Measurements from ENCODE around the gene FITM1.

Gene FITM1

DNA sequence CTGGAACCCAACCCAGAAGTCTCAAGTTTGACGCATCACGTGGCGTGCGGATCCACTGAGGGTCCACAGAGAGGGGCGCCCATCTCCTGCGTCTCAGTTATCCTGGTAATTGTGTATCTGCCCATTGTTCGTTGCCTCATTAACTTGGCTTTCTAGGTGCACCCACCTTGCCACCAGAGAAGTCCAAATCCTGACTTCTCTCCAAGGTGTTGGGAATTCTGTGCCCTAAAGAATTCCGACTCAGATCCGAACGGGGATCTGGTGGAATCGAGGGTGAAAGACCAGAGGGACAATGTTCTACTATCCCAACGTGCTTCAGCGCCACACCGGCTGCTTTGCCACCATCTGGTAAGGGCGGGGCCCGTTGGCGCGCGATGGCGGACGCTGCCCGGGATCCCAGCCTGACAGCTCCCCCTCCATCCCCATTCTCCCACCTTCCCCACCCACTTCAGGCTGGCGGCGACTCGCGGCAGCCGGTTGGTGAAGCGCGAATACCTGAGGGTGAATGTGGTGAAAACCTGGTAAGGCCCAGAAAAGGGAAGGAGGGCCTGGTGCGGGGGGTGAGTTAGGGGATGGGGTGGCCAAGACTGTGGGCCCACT, 41.9 kb downstream of the FITM1 start:
- Histone ChIP-seq H3K4me2 (ENCODE audit: low read depth, low read length) (no peak overlapping the region), H3K9me2 (replicated peaks; ENCODE audit: insufficient read depth, low read length) (no peaks in the 10 kb centered on the region), H3K4me3 (ENCODE audit: low read length) (no peak overlapping the region), H2AFZ (ENCODE audit: low read length) (no peak overlapping the region), H3K4me1 (ENCODE audit: low read length) (no peaks in the 10 kb centered on the region), H3F3A (ENCODE audit: insufficient read depth, low read length) (no peaks in the 10 kb centered on the region), H3K27ac (ENCODE audit: low read length) (no peak overlapping the region), H4K20me1 (ENCODE audit: insufficient read depth, low read length) (no peaks in the 10 kb centered on the region), H3K79me2 (ENCODE audit: low read length) (no peaks in the 10 kb centered on the region), H3K36me3 (replicated peaks; ENCODE audit: insufficient read depth, low read length) (no peaks in the 10 kb centered on the region), H3K9me3 (replicated peaks; ENCODE audit: insufficient read depth, low read length) (no peaks in the 10 kb centered on the region), H3K9ac (ENCODE audit: low read length) (no peak overlapping the region), H3K27me3 (replicated peaks; ENCODE audit: insufficient read depth, low read length) (no peaks in the 10 kb centered on the region)
- DNase-seq, result no peak
- TF ChIP-seq EZH2phosphoT487 (IDR thresholded peaks at IDR 0.05; ENCODE audit: low read length) (no peak), EZH2 (optimal IDR thresholded peaks at IDR 0.05; ENCODE audit: low read depth, low read length) (no peak)

DNA sequence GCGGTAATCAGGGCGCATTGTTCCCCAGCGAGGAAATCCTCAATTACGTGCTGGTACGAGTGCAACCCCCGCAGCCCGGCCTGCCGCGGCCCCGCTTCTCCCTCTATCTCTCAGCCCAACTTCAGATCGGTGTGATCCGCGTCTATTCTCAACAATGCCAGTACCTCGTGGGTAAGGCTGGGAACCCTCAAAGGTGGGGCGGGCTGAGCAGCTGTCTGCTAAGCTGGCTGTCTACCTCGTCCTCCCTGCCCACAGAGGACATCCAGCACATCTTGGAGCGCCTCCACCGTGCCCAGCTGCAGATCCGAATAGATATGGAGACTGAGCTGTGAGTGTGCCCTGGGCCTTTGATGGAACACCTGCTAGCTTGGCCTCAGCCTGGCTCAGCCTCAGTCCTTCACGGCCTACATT, 42.4 kb downstream of the FITM1 start:
- no peaks in the 10 kb centered on the region for H3K4me1 ChIP-seq (ENCODE audit: low read length)
- DNase-seq, result no peak
- H2AFZ ChIP-seq (ENCODE audit: low read length), result no peak overlapping the region
- H3K9ac ChIP-seq (ENCODE audit: low read length), result no peak overlapping the region
- H4K20me1 ChIP-seq (ENCODE audit: insufficient read depth, low read length), result no peaks in the 10 kb centered on the region
- H3K27ac ChIP-seq (ENCODE audit: low read length), result no peak overlapping the region
- H3K79me2 ChIP-seq (ENCODE audit: low read length), result no peaks in the 10 kb centered on the region
- H3K36me3 ChIP-seq (replicated peaks; ENCODE audit: insufficient read depth, low read length), result no peaks in the 10 kb centered on the region
- no peak overlapping the region for H3K4me3 ChIP-seq (ENCODE audit: low read length)
- TF ChIP-seq EZH2 (optimal IDR thresholded peaks at IDR 0.05; ENCODE audit: low read depth, low read length) (no peak), EZH2phosphoT487 (IDR thresholded peaks at IDR 0.05; ENCODE audit: low read length) (no peak)
- TF ChIP-seq, protein P1, sequence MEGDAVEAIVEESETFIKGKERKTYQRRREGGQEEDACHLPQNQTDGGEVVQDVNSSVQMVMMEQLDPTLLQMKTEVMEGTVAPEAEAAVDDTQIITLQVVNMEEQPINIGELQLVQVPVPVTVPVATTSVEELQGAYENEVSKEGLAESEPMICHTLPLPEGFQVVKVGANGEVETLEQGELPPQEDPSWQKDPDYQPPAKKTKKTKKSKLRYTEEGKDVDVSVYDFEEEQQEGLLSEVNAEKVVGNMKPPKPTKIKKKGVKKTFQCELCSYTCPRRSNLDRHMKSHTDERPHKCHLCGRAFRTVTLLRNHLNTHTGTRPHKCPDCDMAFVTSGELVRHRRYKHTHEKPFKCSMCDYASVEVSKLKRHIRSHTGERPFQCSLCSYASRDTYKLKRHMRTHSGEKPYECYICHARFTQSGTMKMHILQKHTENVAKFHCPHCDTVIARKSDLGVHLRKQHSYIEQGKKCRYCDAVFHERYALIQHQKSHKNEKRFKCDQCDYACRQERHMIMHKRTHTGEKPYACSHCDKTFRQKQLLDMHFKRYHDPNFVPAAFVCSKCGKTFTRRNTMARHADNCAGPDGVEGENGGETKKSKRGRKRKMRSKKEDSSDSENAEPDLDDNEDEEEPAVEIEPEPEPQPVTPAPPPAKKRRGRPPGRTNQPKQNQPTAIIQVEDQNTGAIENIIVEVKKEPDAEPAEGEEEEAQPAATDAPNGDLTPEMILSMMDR (IDR thresholded peaks at IDR 0.05; ENCODE audit: low read length), result no peak
- H3F3A ChIP-seq (ENCODE audit: insufficient read depth, low read length), result no peaks in the 10 kb centered on the region
- no peaks in the 10 kb centered on the region for H3K27me3 ChIP-seq (replicated peaks; ENCODE audit: insufficient read depth, low read length)
- no peaks in the 10 kb centered on the region for H3K9me2 ChIP-seq (replicated peaks; ENCODE audit: insufficient read depth, low read length)
- no peak overlapping the region for H3K4me2 ChIP-seq (ENCODE audit: low read depth, low read length)
- H3K9me3 ChIP-seq (replicated peaks; ENCODE audit: insufficient read depth, low read length), result no peaks in the 10 kb centered on the region

DNA sequence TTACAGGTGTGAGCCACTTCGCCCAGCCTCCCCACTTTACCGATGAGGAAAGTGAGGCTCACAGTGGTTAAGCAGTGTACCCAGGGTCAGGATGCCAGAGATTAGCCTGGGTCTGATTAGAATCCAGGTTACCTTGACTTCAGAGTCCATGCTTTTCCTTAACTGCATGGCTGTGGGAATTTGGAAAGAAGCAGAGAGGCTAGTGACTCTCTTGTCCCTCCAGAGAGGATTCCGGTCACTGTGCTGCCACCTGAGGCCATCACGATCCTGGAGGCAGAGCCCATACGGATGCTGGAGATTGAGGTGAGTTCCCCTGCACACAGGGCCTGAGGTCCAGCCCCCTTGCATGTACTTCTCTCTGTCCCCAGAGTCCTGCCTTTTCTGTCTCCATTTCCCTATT, 46.1 kb downstream of the FITM1 start:
- H3K27me3 ChIP-seq (replicated peaks; ENCODE audit: insufficient read depth, low read length), result no peaks in the 10 kb centered on the region
- no peaks in the 10 kb centered on the region for H3K9me2 ChIP-seq (replicated peaks; ENCODE audit: insufficient read depth, low read length)
- DNase-seq, result no peak
- H3K4me1 ChIP-seq (ENCODE audit: low read length), result no peaks in the 10 kb centered on the region
- no peak overlapping the region for H3K4me2 ChIP-seq (ENCODE audit: low read depth, low read length)
- H3F3A ChIP-seq (ENCODE audit: insufficient read depth, low read length), result no peaks in the 10 kb centered on the region
- no peaks in the 10 kb centered on the region for H3K9me3 ChIP-seq (replicated peaks; ENCODE audit: insufficient read depth, low read length)
- no peak overlapping the region for H3K9ac ChIP-seq (ENCODE audit: low read length)
- no peak for TF ChIP-seq EZH2 (optimal IDR thresholded peaks at IDR 0.05; ENCODE audit: low read depth, low read length)
- TF ChIP-seq, protein P1 (IDR thresholded peaks at IDR 0.05; ENCODE audit: low read length), result no peak
- no peak overlapping the region for H3K4me3 ChIP-seq (ENCODE audit: low read length)
- no peaks in the 10 kb centered on the region for H3K79me2 ChIP-seq (ENCODE audit: low read length)
- no peak overlapping the region for H2AFZ ChIP-seq (ENCODE audit: low read length)
- no peaks in the 10 kb centered on the region for H3K36me3 ChIP-seq (replicated peaks; ENCODE audit: insufficient read depth, low read length)
- H3K27ac ChIP-seq (ENCODE audit: low read length), result no peak overlapping the region
- H4K20me1 ChIP-seq (ENCODE audit: insufficient read depth, low read length), result no peaks in the 10 kb centered on the region

DNA sequence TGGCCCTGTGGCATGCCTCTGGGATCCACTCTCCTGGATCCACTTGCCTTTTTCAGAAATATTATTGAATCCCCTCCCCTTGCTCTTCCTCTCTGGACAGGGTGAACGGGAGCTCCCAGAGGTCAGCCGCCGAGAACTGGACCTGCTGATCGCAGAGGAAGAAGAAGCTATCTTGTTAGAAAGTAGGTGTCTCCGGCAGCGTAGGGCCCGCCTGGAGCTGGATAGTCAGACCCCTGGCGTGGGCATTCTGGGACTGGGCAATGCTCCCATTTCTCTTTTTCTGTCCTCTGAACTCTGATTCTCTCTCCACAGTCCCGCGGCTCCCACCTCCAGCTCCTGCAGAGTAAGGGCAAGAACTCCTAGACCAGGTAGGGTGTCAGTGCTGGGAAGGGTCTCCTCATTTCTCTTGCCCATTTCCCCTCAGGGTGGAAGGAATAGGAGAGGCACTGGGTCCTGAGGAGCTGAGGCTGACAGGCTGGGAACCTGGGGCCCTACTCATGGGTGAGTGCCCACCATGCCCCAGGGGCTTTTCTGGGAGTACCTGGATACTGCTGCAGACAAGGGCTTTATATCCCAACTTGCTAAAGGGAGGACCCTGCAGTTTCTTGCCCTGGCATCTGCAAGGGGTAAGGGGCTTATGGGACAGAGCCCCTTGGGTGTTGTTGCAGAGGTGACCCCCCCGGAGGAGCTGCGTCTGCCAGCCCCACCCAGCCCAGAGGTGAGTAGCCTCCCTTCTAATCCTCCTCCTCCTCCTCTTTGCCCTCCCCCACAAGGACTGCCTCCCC, 46.8 kb downstream of the FITM1 start:
- Histone ChIP-seq H3K4me2 (ENCODE audit: low read depth, low read length) (no peak overlapping the region), H4K20me1 (ENCODE audit: insufficient read depth, low read length) (no peaks in the 10 kb centered on the region), H3K4me1 (ENCODE audit: low read length) (no peaks in the 10 kb centered on the region), H3K36me3 (replicated peaks; ENCODE audit: insufficient read depth, low read length) (no peaks in the 10 kb centered on the region), H3K27ac (ENCODE audit: low read length) (no peak overlapping the region), H3K9me2 (replicated peaks; ENCODE audit: insufficient read depth, low read length) (no peaks in the 10 kb centered on the region), H3K4me3 (ENCODE audit: low read length) (no peak overlapping the region), H3K79me2 (ENCODE audit: low read length) (no peaks in the 10 kb centered on the region), H3F3A (ENCODE audit: insufficient read depth, low read length) (no peaks in the 10 kb centered on the region), H3K9ac (ENCODE audit: low read length) (no peak overlapping the region), H2AFZ (ENCODE audit: low read length) (no peak overlapping the region), H3K27me3 (replicated peaks; ENCODE audit: insufficient read depth, low read length) (no peaks in the 10 kb centered on the region), H3K9me3 (replicated peaks; ENCODE audit: insufficient read depth, low read length) (no peaks in the 10 kb centered on the region)
- TF ChIP-seq EZH2phosphoT487 (IDR thresholded peaks at IDR 0.05; ENCODE audit: low read length), result no peak
- TF ChIP-seq, protein P1 (IDR thresholded peaks at IDR 0.05; ENCODE audit: low read length), result no peak
- TF ChIP-seq EZH2 (optimal IDR thresholded peaks at IDR 0.05; ENCODE audit: low read depth, low read length), result no peak
- no peak for DNase-seq
